Adipose tissue (tissue), 3 donors: ENCODE results near the gene GRM8. TPM values are rescaled to one million over a fixed set of nuclear protein-coding genes. Genes with fewer than 3 reads are reported as not detected.
"Not testable (repeated sequence)": the region's sequence is repeated elsewhere in the genome, so short reads cannot be mapped to it uniquely, and the experiment has no call there.

ENCODE experiments used
- H3K27ac ChIP-seq: one replicate; pipeline ENCODE4 v1.5.1; 2013; ENCODE audit warnings: low read depth, low read length
- WGBS, 3 donors: extraction: QIAGEN DNeasy Blood & Tissue Kit; methylation state at CpG; one replicate each; pipeline ENCODE4 v1.1.7; 2013; 5-methylcytosine and 5-hydroxymethylcytosine counted together
- polyA plus RNA-seq, 3 donors: library from polyadenylated mRNA; stranded (reverse); fragments of 200-250 nt; gene quantifications; one replicate each; pipeline ENCODE4 v1.2.3, GENCODE V29; 2013
- donor health status: healthy with polysubstance abuse.
- donor health status: Bipolar disorder and iron deficiency.
- donor health status: healthy.

GRM8 gene
- polyA plus RNA-seq, 3 donors, result 0.07 to 0.08 TPM; not detected in 1

DNA sequence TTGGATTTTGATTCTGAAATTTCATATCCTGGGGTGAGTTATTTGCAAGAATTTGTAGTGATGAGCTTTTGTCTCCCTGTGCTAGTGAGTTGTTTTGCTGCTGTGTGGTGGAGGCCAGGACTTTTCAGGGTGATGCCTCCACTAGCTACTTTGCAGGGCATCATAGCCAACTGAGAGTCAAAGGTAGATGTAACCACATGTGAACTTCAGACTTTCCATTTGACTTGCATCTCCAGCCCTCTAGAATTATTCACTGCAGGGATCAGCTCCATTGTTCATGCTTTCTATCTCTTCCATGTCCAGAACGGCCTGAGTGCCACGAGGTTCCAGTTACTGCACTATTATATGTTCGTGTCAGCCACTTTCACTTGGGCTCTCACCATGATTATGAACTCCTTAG is 534.3 kb downstream of the GRM8 start:
- WGBS, 3 donors, result 83 to 91% (median 87%) methylated on average over 3 of the region's 3 CpGs

GRCh38 chr7:126716321-126716720 is 536.4 kb downstream of the GRM8 start:
- 72 to 83% (median 74%) methylated on average over 2 of the region's 2 CpGs for WGBS, 3 donors

More for the DNA sequence above, 534.3 kb downstream of the GRM8 start:
- no peak overlapping the region for H3K27ac ChIP-seq

DNA sequence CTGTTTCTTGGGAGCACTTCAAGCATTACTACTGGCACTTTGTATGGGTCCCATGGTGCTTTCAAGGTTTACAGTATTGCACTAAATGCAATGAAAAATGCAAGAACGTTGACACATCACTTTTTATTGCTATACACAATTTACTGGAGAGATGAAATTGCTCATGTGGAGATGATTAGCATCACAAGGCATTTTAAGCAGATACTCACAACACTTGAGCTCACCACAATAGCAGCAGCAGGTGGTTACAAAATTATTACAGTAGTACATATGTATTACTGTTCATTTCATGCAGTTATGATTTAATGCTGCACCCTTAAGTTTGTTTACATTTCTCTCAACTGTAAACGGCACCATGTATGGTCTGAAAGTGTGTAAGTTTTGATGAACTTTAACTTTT is 537.7 kb downstream of the GRM8 start:
- 40 to 70% (median 58%) methylated on average over 2 of the region's 2 CpGs for WGBS, 3 donors
- H3K27ac ChIP-seq, result no peak overlapping the region

More at GRCh38 chr7:126716321-126716720, 536.4 kb downstream of the GRM8 start:
- no peak overlapping the region for H3K27ac ChIP-seq

DNA sequence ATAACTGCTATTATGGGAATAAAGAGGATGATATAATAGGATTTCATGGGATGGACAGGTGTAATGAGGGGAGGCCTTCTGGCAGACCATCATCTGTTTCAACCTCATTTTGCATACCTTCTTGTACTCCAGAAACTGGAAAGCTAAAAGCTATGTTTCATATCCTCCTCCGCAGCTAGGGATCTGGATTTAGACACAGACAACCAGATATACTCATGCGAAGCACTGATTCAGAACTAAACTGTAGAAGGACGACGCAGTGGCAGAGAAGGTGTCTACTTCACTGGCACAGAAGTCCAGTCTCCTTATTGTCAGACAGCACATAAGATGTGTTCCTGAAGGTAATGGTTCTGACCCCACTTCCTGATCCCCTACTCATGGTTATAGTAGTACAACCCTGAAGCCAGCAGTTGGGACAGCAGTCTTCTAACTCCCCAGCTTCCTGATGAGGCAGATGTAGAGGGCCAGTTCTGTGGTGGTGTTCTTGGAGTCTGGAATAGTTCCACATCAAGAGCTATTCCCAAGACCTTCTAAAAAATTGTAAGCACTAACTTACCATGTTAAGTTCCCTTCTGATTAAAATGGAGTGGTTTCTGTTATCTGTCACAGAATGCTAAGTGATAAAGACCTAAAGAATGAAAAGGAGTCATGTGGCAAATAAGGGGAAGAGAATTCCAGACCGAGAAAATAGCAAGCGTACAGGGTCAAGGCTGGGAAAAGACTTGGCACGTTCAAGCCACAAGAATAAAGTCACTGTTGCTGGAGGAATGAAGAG is 550.3 kb downstream of the GRM8 start:
- WGBS, 3 donors, result 76 to 81% (median 77%) methylated on average over 7 of the region's 7 CpGs
- no peak overlapping the region for H3K27ac ChIP-seq

GRCh38 chr7:126700807-126701604 is 551.7 kb downstream of the GRM8 start:
- no peak overlapping the region for H3K27ac ChIP-seq
- 9 to 45% (median 9%) methylated on average over 5 of the region's 5 CpGs for WGBS, 3 donors

GRCh38 chr7:126699707-126700106 is 553.0 kb downstream of the GRM8 start:
- H3K27ac ChIP-seq, result no peak overlapping the region

DNA sequence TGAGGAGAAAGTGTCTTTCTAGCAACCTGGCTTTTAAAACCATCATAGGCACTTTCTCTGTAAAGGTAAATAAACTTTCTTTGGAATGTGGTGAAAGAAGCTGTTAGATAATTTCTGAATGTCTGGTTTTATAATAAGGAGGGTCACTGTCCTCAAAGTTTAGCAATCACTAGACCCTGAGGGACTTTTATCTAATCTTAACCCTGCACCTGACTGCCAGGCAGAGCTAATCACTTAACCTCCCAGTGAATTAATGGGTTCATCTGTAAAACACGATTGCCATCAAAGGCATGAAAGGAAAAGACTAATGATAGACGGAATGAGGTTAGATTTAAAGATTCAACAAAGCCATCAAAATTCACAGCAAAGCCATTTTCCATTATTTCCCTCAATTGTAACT is 553.8 kb downstream of the GRM8 start:
- 43 to 54% (median 45%) methylated on average over 2 of the region's 2 CpGs for WGBS, 3 donors
- no peak overlapping the region for H3K27ac ChIP-seq

GRCh38 chr7:126698446-126698845 is 554.3 kb downstream of the GRM8 start:
- no peak overlapping the region for H3K27ac ChIP-seq
- WGBS, 3 donors, result 57 to 74% (median 68%) methylated on average over 2 of the region's 2 CpGs

DNA sequence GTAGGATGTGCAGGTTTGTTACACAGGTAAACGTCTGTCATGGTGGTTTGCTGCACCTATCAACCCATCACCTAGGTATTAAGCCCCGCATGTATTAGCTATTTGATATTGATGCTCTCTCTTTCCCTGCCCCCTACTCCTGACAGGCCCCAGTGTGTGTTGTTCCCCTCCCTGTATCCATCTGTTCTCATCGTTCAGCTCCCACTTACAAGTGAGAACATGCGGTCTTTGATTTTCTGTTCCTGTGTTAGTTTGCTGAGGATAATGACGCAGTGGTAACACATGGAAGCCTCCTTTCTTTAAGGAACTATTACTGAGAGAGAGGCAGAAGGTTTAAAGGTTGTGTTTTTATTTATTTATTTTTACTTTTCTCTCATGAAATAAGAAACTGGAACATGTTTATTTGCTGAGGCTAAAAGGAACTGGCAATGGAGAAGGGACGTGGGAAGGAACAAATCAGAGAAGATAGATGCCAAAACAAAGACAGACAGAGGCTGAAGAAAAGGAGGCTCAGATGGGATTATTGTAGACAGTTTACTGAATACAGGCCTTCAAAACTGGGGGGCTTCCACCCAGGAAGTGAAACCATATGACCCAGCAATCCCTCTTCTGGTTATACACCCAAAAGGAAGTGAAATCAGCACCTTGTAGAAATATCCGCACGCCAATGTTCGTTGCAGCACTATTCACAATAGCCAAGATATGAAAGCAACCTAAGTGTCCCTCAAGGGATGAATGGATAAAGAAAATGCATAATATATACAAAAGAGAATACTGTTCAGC is 556.3 kb downstream of the GRM8 start:
- no peak overlapping the region for H3K27ac ChIP-seq
- WGBS, 3 donors, result 80 to 91% (median 80%) methylated on average over 9 of the region's 9 CpGs

DNA sequence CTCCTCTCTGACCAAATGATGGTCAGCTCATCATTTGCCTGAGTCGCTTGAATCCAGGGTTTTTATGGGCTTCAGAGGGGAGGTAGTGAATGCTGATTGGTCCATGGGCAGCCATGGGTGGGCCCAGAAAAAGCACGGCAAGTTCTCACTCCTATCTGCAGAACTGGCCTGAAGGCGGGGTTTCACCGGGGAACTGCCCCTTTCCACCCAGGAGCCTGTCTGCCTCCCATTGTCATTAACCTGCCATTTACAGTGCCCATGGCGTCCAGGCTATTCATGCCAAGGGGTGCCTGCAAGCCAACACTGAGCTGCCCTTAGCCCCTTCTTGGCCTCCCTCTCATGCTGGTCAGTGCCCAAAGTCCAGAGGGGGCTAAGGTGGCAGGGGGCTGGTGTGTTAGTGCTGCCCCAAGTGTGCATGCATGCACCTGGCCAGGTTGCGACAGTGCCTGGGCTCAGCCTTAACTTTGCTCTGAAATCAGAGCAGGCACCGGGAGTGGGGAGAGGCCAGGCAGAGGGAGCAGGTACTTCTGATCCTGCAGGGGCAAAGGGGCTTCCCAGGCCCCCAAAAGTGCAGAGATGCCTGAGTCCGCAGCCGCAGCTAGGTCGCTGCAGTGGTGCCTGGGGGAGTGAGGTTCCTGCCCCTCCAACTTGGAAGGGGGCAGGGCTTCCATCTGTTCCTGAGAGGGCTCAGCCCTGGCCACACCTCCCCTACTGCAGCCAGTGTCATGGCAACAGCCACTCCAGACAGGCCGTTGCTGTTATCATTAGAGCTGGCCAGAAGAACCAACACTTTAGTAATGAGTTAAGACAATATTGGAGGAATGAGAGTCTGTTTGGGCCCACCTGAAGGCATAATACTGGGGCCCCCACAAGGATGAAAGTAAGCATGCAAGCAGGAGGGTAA is 561.6 kb downstream of the GRM8 start:
- no peak overlapping the region for H3K27ac ChIP-seq
- WGBS, 3 donors, result 88 to 93% (median 91%) methylated on average over 11 of the region's 11 CpGs

GRCh38 chr7:126690104-126690503 is 562.6 kb downstream of the GRM8 start:
- 94 to 96% (median 95%) methylated on average over 13 to 15 of the region's 15 CpGs for WGBS, 3 donors
- H3K27ac ChIP-seq, result no peak overlapping the region

- 49 to 84% (median 59%) methylated on average over 1 of the region's 1 CpG for WGBS, 3 donors
- H3K27ac ChIP-seq, result no peak overlapping the region
Observed at GRCh38 chr7:126689037-126689436, 563.7 kb downstream of the GRM8 start.

DNA sequence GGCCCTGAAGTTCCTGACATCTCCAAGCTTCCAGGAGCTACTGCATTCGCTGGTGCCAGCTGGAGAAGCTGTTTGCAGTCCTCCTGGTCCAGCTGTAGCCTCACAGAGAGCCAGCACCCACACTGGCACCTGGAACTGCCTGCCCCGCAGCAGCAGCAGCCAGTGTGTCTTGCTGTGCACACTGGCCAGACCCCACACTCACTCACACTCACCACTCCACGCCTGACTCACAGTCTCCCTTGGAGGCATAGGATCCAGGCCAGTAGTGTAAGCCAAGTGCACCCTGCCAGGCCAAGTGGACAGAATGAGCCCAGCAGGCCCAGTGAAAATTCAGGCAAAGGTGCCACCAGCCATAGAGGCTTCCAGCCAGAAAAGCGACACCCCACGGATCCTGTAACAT is 566.3 kb downstream of the GRM8 start:
- WGBS, 3 donors, result 84 to 94% (median 85%) methylated on average over 5 of the region's 5 CpGs

DNA sequence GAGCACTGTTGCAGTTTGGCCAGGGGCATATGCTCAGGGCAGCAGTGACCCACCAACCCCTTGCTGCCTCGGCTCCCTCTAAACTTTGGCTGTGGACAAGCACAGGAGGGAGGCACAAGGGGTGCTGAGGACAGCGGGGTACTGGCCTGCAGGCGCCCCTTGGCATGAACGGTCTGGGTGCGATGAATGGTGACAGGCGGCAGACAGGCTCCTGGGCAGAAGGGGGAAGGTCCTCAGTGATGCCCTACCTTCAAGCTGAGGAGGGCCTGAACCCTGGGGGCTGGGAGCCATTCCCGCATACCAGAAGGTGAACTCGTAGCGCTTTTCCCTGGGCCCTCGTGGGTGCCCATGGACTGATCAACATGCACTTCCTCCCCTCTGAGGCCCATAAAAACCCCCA is 567.1 kb downstream of the GRM8 start:
- H3K27ac ChIP-seq, result no peak overlapping the region
- 93 to 96% (median 95%) methylated on average over 10 of the region's 10 CpGs for WGBS, 3 donors

More for the DNA sequence above, 566.3 kb downstream of the GRM8 start:
- no peak overlapping the region for H3K27ac ChIP-seq

GRCh38 chr7:126685018-126685573 is 567.6 kb downstream of the GRM8 start:
- H3K27ac ChIP-seq, result no peak overlapping the region
- 93 to 94% (median 93%) methylated on average over 11 of the region's 11 CpGs for WGBS, 3 donors

DNA sequence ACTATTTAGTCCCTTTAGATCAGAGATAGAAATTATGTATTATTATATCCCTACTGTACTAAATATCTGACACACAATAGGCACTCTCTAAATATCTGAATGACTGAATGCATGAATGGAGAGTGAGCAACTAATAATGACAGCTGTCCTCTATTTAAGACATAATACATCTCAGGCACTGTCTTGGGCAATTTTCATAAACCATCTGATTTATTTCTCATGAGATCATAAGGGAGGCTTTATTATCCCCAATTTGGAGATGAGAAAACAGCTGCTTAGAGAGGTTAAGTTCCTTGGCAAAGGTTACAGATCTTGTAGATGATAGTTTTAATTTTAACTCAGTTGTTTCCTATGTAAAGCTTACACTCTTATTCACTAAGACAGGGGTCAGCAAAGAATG is 570.6 kb downstream of the GRM8 start:
- no peak overlapping the region for H3K27ac ChIP-seq

- not testable (repeated sequence) for H3K27ac ChIP-seq
- WGBS, 3 donors, result 82 to 96% (median 92%) methylated on average over 1 of the region's 1 CpG
Observed at GRCh38 chr7:126668762-126669161, 584.0 kb downstream of the GRM8 start.

GRCh38 chr7:126668367-126668752 is 584.4 kb downstream of the GRM8 start:
- H3K27ac ChIP-seq, result no peak overlapping the region
- WGBS, 3 donors, result 89 to 95% (median 91%) methylated on average over 5 of the region's 5 CpGs
